Endometrial microvascular endothelial cells (primary cell): ENCODE measurements around the gene TPTE. TPM values are rescaled to one million over a fixed set of nuclear protein-coding genes. Genes with fewer than 3 reads are reported as not detected.
"Not testable (repeated sequence)": the region's sequence is repeated elsewhere in the genome, so short reads cannot be mapped to it uniquely, and the experiment has no call there.

Source experiments
- in situ Hi-C: cut with HindIII; loops from 2 replicates; pipeline ENCODE4 v1.10.0; 2017; ENCODE audit warnings: low sequenced_read_pairs, low pct_unique_long_range_greater_than_20kb; ENCODE audit errors: inconsistent ontology term
- total RNA-seq: library from RNA; depleted of rRNA; stranded (reverse); fragments of >200 nt; gene quantifications from one replicate; pipeline ENCODE4 v1.2.3, GENCODE V29; 2015; ENCODE audit errors: inconsistent ontology term

Gene TPTE
- total RNA-seq, result not detected

- in situ Hi-C loops, result no loop called here
Observed at GRCh38 chr21:10521091-10521598, at the start of gene TPTE. TSS of gene TPTE (plus strand) at chr21:10521583. CDS start at chr21:10538724, 17,141 bp downstream.

GRCh38 chr21:10471999-10472398, 49.4 kb upstream of the TPTE start:
- in situ Hi-C loops, result not testable (repeated sequence)

GRCh38 chr21:10477794-10478193, 43.6 kb upstream of the TPTE start:
- in situ Hi-C loops, result not testable (repeated sequence)

- in situ Hi-C loops, result not testable (repeated sequence)
Observed at GRCh38 chr21:10479875-10480274, 41.5 kb upstream of the TPTE start.

GRCh38 chr21:10484864-10485263, 36.5 kb upstream of the TPTE start:
- in situ Hi-C loops, result not testable (repeated sequence)

GRCh38 chr21:10490453-10490852, 30.9 kb upstream of the TPTE start:
- in situ Hi-C loops, result not testable (repeated sequence)

GRCh38 chr21:10511116-10511515, 10.3 kb upstream of the TPTE start:
- in situ Hi-C loops, result no loop called here

- in situ Hi-C loops, result not testable (repeated sequence)
Observed at GRCh38 chr21:10516889-10517288, 4.5 kb upstream of the TPTE start.

GRCh38 chr21:10517904-10518303, 3.5 kb upstream of the TPTE start:
- in situ Hi-C loops, result not testable (repeated sequence)

- in situ Hi-C loops, result not testable (repeated sequence)
Observed at GRCh38 chr21:10521835-10522500, 585 bp downstream of the TPTE start.

- in situ Hi-C loops, result no loop called here
Observed at GRCh38 chr21:10539956-10540355, 18.6 kb downstream of the TPTE start.

GRCh38 chr21:10544376-10544775, 23.0 kb downstream of the TPTE start:
- in situ Hi-C loops, result not testable (repeated sequence)

- in situ Hi-C loops, result not testable (repeated sequence)
Observed at GRCh38 chr21:10547868-10548267, 26.5 kb downstream of the TPTE start.

GRCh38 chr21:10548331-10548954, 27.1 kb downstream of the TPTE start:
- in situ Hi-C loops, result not testable (repeated sequence)

GRCh38 chr21:10570803-10571202, 49.4 kb downstream of the TPTE start:
- in situ Hi-C loops, result not testable (repeated sequence)

GRCh38 chr21:10574531-10575310, 53.3 kb downstream of the TPTE start:
- in situ Hi-C loops, result not testable (repeated sequence)

- in situ Hi-C loops, result no loop called here
Observed at GRCh38 chr21:10575311-10575667, 53.9 kb downstream of the TPTE start.

GRCh38 chr21:10578910-10579309, 57.5 kb downstream of the TPTE start:
- in situ Hi-C loops, result not testable (repeated sequence)

GRCh38 chr21:10589115-10589514, 67.7 kb downstream of the TPTE start:
- in situ Hi-C loops, result not testable (repeated sequence)

- in situ Hi-C loops, result not testable (repeated sequence)
Observed at GRCh38 chr21:10607074-10607473, 85.7 kb downstream of the TPTE start.
